Activated gamma-delta T cell treated with Interleukin-2 at 50 U/mL for 16 hours (primary cell): ENCODE measurements around the gene SULT1C3.

Source experiments
- DNase-seq: peaks from one replicate; pipeline ENCODE4 v3.0.0-alpha.2; 2020

The SULT1C3 gene

GRCh38 chr2:108309903-108310302 lies 70.1 kb downstream of the SULT1C3 start:
- DNase-seq = no peak
